ENCODE results near the gene ATCAY. TPM values are rescaled to one million over a fixed set of nuclear protein-coding genes. Genes with fewer than 3 reads are reported as not detected.
"Not testable (repeated sequence)": the region's sequence is repeated elsewhere in the genome, so short reads cannot be mapped to it uniquely, and the experiment has no call there.

Gene ATCAY
- polyA plus RNA-seq, 1 donor from 2014 or later: not detected

GRCh38 chr19:3942790-3943409 lies 62.4 kb downstream of the ATCAY start:
- Mint-ChIP-seq H3K36me3 (no peaks in the 10 kb centered on the region), H3K27me3 (no peaks in the 10 kb centered on the region), H3K4me3 (no peak overlapping the region), H3K27ac (no peak overlapping the region), H3K9me3 (no peaks in the 10 kb centered on the region), H3K4me1 (peaks cover 0 to 2% (median 0%) of the 10 kb centered on the region in 3 donors)

DNA sequence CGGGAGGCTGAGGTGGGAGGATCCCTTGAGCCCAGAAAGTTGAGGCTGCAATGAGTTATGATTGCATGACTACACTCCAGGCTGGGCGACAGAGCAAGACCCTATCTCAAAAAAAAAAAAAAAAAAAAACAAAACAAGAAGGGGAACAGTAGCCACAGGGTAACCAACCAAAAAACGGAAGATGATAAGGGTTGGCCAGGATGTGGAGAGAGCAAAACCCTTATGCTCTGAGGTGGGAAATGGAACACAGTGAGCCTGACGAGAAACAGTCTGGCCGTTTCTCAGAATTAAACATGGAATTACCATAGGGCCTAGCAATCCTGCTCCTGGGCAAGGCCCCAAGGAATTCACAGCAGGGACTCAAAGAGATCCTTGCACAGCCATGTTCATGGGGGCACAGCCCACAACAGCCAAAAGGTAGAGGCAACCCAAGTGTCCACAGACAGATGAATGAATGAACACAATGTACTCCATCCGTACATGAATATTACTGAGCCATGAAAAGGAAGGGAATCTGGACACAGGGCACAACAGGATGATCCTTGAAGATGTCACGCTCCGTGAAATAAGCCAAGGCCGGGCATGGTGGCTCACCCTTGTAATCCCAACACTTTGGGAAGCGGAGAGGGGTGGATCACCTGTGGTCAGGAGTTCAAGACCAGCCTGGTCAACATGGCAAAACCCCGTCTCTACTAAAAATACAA lies 63.7 kb downstream of the ATCAY start:
- Mint-ChIP-seq H3K4me1 (peaks cover 0 to 3% (median 2%) of the 10 kb centered on the region in 3 donors), H3K4me3 (no peak overlapping the region), H3K27me3 (peaks cover 3% of the 10 kb centered on the region), H3K27ac (no peak overlapping the region), H3K36me3 (no peaks in the 10 kb centered on the region), H3K9me3 (no peaks in the 10 kb centered on the region)

DNA sequence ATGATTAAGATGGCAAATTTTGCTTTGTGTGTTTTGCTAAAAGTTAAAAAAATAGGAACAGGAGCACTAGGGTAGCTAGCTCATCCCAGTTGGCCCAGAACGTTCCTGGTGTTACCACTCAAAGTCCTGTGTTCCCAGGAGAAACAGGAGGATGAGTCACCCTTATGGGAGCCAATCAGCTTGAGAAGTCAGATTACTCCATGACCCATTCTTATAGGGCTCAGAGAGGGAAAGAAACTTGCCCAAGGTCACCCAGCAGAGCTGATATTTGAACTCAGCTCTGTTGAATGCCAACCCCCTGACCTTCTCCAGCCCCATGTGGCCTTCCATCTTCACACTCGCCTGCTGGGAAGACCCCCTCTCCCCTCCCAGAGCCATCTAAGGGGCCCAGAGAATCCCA lies 65.4 kb downstream of the ATCAY start:
- Mint-ChIP-seq H3K9me3 (no peaks in the 10 kb centered on the region), H3K4me3 (no peak overlapping the region), H3K27me3 (peaks cover 3% of the 10 kb centered on the region)

DNA sequence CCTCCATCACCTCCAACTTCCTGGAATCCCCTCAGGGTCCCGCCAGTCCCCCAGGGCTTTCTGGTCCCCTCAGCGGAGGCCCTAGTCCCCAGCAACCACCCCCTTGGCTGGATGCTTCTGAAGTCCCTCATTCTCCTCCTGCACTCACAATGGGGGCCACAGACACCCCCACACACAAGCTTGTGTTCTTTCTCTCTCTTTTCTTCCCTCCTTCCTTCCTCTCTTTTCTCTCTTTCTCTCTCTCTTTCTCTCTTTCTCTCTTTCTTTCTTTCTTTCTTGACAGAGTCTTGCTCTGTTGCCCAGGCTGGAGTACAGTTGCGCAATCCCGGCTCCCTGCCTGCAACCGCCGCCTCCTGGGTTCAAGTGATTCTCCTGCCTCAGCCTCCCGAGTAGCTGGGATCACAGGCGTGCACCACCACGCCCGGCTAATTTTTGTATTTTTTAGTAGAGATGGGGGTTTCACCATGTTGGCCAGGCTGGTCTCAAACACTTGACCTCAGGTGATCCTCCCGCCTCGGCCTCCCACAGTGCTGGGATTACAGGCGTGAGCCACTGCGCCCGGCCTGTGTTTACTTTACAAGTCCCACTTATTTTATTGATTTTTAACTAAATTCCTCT lies 66.9 kb downstream of the ATCAY start:
- peak overlapping the region in 1 of 3 donors; percentile 63 for H3K27ac Mint-ChIP-seq
- H3K36me3 Mint-ChIP-seq, H3K27me3 Mint-ChIP-seq, H3K4me1 Mint-ChIP-seq, H3K9me3 Mint-ChIP-seq, H3K4me3 Mint-ChIP-seq: not testable (repeated sequence)

More for the DNA sequence above, 65.4 kb downstream of the ATCAY start:
- H3K36me3 Mint-ChIP-seq: no peaks in the 10 kb centered on the region
- H3K4me1 Mint-ChIP-seq: peaks cover 0 to 3% (median 2%) of the 10 kb centered on the region in 3 donors
- H3K27ac Mint-ChIP-seq: no peak overlapping the region

DNA sequence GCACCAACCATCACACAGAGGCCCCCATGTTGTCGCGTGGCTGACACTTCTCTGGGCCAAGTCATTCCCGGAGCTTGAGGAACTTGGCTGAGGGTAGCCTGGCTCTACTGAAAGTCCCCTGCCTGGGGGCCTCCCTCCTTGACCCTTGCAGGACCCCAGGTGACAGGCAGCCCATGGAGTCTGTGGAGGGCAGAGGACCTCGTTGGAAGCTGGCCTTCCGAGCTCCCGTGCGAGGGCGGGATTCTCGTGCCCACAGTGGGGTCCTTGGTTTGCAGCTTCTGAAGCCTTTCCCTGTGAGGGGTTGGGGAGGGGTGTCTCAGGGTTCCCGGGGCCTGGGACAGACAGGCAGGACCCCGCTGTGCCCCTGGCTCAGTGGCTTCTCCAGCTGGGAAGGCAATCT lies 68.8 kb downstream of the ATCAY start:
- Mint-ChIP-seq H3K9me3 (no peaks in the 10 kb centered on the region), H3K27me3 (peaks cover 8% of the 10 kb centered on the region), H3K36me3 (no peaks in the 10 kb centered on the region), H3K4me3 (no peak overlapping the region), H3K4me1 (peaks cover 4 to 8% (median 6%) of the 10 kb centered on the region in 3 donors), H3K27ac (no peak overlapping the region)

GRCh38 chr19:3949997-3950859 lies 69.7 kb downstream of the ATCAY start:
- H3K4me1 Mint-ChIP-seq: peaks cover 3 to 8% (median 6%) of the 10 kb centered on the region in 3 donors
- H3K27ac Mint-ChIP-seq: no peak overlapping the region
- H3K4me3 Mint-ChIP-seq: no peak overlapping the region
- no peaks in the 10 kb centered on the region for H3K36me3 Mint-ChIP-seq
- peaks cover 8% of the 10 kb centered on the region for H3K27me3 Mint-ChIP-seq
- no peaks in the 10 kb centered on the region for H3K9me3 Mint-ChIP-seq

DNA sequence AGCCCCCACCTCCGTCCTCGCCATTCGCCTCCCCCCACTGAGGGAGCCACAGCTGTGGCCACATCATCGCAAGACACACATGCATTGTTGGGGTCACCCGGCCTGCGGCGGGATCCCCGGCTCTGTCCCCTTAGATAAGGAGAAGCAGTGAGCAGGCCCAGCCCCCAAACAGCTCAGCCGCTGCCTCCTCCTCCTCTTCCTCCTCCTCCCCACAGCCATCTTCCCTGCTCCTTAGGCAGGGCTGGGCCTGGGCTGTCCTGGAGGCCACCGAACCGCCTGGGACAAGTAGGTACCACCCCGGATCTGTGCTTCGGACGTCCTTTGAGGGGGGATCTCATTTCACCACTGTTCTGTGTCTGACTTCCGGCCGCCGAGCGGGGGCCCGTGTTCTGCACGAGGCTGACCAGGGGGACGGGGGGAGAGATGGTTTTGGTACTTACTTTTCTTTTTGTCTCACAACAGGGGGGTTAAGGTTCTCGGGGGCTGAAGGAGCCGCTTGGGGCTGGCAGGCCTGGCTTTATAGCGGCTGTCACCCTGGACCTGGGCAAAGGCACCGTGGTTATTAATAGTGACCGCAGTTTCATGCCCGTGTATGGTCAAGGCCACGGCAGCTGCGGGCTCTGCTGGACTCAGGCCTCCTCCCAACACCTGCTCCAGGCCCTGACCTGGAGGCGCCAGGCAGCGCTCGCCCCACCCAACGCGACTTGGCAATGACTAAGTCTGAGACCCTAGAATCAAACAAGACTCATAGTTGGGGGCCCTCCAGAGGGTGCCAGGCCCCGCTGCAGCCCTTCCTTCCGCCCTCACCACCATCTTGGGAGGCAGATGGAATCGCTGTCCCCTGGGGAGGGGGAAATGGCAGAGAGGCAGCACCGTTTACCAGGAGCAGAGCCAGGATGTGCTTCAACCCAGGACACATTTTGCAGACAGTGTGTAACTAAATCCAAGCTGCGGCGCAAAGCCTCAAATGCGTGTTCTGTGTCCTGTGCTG lies 70.7 kb downstream of the ATCAY start:
- H3K9me3 Mint-ChIP-seq: no peaks in the 10 kb centered on the region

GRCh38 chr19:3952755-3953276 lies 72.3 kb downstream of the ATCAY start:
- H3K4me1 Mint-ChIP-seq, H3K36me3 Mint-ChIP-seq, H3K27ac Mint-ChIP-seq, H3K27me3 Mint-ChIP-seq, H3K9me3 Mint-ChIP-seq: not testable (repeated sequence)
- H3K4me3 Mint-ChIP-seq: peak overlapping the region in 1 of 4 donors; percentile 47

More for the DNA sequence above, 70.7 kb downstream of the ATCAY start:
- no peaks in the 10 kb centered on the region for H3K36me3 Mint-ChIP-seq
- H3K27me3 Mint-ChIP-seq: peaks cover 8% of the 10 kb centered on the region
- peak overlapping the region in 2 of 4 donors; percentile 60 to 74 for H3K4me3 Mint-ChIP-seq
- H3K27ac Mint-ChIP-seq: peak overlapping the region in 2 of 3 donors; percentile 25 to 46
- H3K4me1 Mint-ChIP-seq: peaks cover 3 to 8% (median 6%) of the 10 kb centered on the region in 3 donors

DNA sequence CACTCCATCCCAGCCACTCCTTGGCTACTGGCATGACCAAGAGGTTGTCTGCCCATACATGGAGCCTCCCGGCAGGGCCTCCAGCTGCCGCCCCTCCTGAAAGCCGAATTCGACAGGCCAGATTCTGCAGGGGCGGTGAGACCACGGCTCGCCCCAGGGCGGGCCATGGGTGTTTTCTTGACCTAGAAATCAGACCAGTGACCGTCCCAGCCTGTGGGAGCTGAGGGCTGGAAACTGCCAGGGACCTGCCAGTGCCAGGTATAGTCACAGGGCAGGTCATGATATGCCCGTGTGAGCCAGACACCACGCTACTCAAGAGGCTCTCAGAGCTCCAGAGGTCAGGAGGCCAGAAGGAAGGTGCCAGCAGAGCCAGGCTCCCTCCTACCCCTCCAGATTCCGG lies 73.6 kb downstream of the ATCAY start:
- H3K4me1 Mint-ChIP-seq: peaks cover 3 to 6% (median 5%) of the 10 kb centered on the region in 3 donors

GRCh38 chr19:3955276-3955675 lies 74.8 kb downstream of the ATCAY start:
- peak overlapping the region in 1 of 3 donors; percentile 23 for H3K27ac Mint-ChIP-seq
- not testable (repeated sequence) for H3K9me3 Mint-ChIP-seq, H3K27me3 Mint-ChIP-seq, H3K4me1 Mint-ChIP-seq, H3K36me3 Mint-ChIP-seq
- peak overlapping the region in 1 of 4 donors; percentile 74 for H3K4me3 Mint-ChIP-seq

More for the DNA sequence above, 73.6 kb downstream of the ATCAY start:
- no peaks in the 10 kb centered on the region for H3K9me3 Mint-ChIP-seq
- H3K4me3 Mint-ChIP-seq: no peak overlapping the region
- no peak overlapping the region for H3K27ac Mint-ChIP-seq
- H3K27me3 Mint-ChIP-seq: peaks cover 5% of the 10 kb centered on the region
- H3K36me3 Mint-ChIP-seq: no peaks in the 10 kb centered on the region

DNA sequence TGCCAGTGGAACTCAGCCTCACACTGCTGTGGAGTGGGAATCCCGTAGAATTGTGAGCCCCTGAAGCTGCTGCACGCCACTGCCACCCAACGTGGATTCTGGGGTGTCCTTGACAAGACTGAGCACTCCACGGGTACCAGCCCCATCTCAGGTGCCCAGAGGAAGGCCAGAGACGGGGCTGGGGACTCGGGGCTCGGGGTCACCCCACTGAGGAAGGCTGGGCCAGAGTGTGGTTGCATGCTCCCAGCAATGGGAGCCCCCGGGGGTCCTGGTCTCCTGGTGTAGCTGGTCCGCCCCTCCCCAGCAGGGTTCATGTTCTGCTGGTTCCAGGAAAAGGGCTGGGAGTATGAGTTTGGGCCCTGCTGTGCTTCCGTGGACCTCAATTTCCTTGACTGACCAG lies 75.2 kb downstream of the ATCAY start:
- Mint-ChIP-seq H3K9me3 (no peaks in the 10 kb centered on the region), H3K27ac (no peak overlapping the region), H3K4me3 (no peak overlapping the region), H3K27me3 (peaks cover 5% of the 10 kb centered on the region), H3K36me3 (no peaks in the 10 kb centered on the region), H3K4me1 (peaks cover 3 to 6% (median 5%) of the 10 kb centered on the region in 3 donors)

DNA sequence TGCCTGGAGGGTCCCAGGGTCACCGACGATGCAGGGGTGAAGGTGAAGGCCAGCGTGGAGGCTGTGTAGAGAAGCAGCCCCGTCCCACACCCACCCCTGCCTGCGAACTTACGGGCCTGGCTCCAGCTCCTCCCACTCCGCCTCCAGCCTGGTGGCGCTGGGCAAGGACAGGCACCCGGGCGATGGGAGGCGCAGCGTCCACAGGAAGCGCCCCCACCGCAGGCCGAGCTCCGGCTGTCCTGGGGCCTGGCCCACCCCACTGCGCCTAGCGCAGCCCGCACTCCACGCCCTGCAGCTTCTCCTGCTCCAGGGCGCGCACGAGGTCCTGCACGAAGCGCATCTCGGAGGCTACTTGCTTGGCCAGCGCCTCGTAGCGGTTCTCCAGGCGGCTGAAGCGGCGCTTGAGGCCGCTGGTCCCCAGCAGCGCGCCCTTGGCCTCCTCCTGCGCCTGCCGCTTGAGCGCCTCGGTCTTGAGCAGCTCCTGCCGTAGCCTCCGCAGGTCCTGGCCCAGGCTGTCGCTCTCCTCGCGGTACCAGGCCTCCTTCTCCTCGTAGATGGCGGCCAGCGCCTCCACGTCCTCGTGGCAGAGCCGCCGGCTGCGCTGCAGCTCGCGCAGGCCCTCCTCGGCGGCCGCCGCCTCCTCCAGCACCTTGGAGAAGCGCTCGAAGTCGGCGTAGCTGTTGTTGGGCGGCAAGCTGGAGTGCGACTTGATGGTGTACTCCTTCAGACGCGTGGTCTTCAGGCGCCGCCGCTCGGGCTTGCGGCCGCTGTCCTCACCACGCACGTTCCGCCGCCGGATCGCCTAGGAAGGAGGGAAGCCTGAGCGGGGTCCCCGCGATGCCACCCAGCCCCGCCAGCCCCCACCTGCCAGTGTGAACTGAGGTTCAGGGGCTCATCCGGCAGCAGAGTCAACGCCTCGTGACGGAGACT lies 78.6 kb downstream of the ATCAY start:
- Mint-ChIP-seq H3K27me3 (no peaks in the 10 kb centered on the region), H3K4me3 (no peak overlapping the region), H3K36me3 (peaks cover 2% of the 10 kb centered on the region), H3K9me3 (no peaks in the 10 kb centered on the region), H3K4me1 (no peaks in the 10 kb centered on the region), H3K27ac (no peak overlapping the region)

GRCh38 chr19:3959766-3960131 lies 79.3 kb downstream of the ATCAY start:
- H3K9me3 Mint-ChIP-seq: no peaks in the 10 kb centered on the region
- no peak overlapping the region for H3K4me3 Mint-ChIP-seq
- peaks cover 2% of the 10 kb centered on the region for H3K36me3 Mint-ChIP-seq
- H3K4me1 Mint-ChIP-seq: no peaks in the 10 kb centered on the region
- H3K27me3 Mint-ChIP-seq: no peaks in the 10 kb centered on the region
- no peak overlapping the region for H3K27ac Mint-ChIP-seq

Data from IgD-negative memory B cell (primary cell).